GM18519 (cell line): ENCODE data around the gene CXXC5.

Experiments
- ATAC-seq: cut with Tn5 transposase; IDR thresholded peaks from one replicate; pipeline ENCODE4 v1.9.1; 2021; ENCODE audit warnings: mild to moderate bottlenecking, moderate library complexity; ENCODE audit not compliant: unreplicated experiment, low FRiP score

CXXC5 gene

DNA sequence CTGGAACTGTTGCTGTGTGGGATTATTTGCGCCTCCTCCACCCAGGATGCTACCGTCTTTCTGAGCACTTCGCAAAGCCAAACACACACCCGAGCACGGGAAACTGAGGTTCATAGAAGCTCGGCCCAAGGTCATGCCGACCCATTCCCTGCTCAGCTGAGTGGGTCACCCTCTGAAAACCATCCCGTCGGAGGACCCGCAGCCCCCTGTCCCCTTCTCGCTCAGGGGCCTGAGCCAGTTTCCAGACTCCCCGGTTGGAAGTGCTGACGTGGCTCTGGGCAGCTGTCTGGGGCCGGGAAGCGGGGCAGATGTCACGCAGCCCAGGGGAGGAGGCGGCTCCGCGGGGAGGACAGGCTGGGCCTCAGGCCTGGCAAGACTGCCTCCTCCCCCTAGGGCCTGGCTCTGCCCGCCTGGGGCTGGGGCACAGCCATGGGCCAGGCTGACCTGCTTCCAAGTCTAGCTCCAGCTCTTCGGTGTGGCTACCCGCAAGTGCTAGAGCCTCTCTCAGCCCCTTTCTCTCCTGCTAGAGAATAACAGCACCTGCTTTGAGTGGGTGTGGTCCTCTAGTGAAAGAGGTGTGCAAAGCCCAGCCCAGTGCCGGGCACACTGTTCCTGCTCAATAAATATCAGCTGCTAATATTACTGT lies 9.9 kb upstream of the CXXC5 start:
- ATAC-seq: no peak

DNA sequence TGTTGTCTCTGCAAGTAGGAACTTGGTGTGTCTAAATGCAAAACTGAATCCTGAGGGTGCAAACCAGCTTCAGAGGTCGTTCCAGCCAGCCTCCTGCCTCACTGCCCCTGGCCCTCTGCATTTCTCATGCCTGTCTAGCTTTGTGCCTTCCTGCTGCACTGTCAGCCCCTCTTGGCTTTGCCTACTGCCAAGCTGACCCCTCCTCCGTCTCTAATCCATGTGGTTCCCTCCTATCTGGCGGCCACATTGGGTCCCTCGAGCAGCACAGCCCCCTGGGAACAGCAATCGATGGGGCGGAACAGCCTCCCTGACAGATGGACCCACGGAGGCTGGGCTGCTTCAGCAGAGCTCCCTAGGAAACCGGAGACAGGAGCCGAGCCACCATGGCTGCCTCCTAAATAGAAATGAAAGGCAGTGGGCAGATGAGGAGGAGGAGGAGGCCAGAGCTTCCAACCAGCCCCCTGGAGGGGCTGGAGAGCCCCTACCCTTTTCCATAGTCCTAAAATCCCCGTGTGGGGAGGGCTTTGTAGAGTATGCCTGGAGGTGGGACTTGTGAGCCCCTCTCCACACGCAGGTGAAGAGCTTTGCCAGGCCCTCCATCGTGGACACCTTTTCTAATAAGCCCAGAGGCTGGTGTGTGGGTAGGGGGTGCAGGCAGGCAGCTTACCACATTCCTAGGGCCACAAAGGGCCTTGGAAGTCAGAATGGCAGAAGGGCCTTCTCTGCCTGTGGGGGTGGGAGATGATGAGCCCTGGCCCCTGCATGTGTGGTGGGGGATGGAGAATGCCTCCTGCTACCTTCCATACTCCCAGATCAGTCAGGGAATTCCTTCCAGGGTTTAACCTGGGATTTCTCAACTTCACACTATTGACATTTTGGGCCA lies 9.2 kb upstream of the CXXC5 start:
- no peak for ATAC-seq

DNA sequence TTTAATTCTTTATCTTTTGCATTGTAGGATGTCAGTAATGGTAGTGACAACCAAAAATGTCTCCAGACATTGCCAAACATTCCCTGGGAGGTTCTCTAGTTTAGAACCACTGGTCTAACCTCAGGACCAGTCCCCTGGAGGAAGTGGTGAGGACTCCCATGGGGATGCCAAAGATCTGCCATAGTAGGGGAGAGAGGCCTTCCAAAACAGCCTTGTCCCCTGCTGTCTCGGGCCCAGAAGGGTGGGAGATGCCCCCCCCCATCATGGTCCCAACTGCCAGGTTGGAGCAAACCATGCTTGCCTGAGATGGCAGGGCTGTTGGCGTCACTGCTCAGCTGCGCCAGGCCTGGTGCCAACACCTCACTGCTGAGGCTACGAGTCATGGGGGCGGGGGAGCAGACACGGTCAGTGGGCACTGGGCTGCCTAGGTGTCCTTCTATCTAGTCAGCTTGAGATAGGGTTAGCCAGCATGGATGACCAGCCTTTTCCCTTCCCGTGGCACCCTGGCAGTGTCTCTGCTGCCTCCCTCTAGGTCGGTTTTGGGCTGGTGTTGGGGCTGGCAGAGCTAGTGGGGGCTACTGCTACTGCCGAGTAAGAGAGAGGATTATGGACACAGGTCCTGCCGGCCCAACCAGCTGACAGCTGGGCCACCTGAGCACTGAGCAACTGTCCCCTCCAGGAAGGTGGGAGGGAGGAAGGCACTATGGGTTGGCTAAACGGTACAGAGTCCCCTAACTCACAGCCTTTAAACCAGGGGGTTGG lies 8.3 kb upstream of the CXXC5 start:
- no peak for ATAC-seq

DNA sequence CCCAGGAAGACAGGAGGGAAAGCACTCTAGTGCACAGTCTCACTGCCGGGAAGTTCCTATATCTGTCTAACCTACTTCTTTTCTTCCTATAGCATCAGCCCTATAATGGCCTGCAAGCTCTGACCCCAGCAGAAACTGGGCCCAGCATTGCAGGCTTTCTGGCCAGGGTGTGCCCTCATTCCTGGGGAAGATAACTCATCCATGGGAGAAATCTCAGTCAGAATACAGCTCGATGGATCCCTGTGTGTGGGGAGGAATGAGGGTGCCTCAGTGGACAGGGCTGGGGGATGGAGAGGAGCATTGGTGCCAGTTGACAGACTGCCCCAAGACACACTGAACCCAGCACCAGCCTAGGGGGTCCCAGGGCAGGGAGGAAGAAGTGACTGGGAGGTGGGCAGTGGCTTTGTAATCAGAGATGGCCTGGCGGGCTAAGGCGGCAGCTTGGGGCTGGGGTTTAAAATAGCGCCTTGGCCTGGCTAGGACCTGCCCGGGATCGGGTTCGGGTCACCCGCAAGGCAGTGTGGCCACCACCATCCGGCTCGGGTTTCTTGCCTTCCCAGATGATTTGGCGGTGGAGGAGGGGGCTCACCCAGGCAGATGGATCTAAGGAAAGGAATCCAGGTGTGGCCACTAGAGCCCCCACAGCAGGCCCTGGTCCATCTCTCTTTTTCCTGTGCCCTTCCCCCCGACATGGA lies 7.6 kb upstream of the CXXC5 start:
- ATAC-seq: no peak

DNA sequence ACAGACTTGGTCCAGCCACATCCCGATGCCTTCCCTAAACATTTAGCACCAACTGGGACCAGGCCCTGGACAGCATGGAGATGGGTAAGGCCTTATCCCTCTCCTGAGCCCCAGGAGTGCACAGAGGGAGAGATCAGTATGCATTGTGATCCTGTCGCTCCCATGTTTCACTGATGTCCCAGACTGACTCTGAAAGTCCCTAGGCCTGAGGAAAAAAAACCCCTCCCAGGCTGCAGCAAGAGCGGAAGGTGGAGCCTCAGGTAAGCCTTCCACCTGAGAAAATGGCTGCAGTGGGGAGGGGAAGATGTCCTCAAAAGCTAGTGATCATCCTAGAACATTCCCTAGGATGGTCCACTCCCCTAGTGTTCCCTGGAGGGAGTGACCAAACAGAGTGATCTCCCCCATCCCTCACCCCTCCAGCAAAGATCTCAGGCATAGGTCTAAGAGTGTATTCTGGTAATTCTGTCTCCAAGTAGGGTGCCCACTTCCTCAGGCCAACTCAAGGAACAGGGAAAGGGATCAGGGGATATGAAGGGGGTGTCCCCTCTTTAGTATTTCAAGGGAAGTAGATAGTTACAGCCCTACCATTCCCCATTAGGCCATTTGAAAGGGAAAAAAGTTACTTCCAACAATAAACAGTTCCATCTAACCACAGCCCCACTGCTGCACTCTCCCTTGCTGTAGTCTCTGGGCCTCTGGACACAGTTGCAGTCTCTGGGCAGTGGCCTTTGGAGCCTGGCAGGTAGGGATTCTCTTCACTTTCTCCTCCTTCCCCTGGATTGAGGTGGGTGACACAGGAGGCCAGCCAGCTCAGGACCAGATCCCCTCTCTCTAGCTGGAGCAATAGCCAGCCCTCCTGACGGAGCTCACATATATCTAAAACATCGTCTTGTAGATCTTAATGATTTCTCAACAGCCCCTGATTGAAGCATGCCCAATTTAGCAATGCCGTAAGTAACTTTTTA lies 6.8 kb upstream of the CXXC5 start:
- ATAC-seq: no peak

DNA sequence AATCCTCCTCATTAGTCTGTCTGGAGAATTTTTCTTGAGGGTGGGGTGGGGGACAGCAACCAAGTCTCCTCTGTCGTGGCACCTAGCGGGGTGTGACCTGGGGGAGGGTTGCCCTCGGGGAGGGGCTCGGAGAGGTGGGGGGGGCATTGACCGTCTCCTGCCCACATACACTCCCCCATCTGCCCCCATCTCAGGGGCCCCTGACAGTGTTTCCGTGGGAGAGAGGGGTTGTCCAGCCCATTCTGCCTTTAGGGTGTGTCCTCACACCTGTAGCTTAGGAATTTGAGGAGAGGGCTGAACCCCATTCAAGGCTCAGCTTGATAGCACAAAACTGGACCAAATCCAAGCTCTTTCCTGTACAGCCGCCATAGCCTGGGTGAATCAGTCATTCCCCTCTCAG lies 5.9 kb upstream of the CXXC5 start:
- no peak for ATAC-seq

DNA sequence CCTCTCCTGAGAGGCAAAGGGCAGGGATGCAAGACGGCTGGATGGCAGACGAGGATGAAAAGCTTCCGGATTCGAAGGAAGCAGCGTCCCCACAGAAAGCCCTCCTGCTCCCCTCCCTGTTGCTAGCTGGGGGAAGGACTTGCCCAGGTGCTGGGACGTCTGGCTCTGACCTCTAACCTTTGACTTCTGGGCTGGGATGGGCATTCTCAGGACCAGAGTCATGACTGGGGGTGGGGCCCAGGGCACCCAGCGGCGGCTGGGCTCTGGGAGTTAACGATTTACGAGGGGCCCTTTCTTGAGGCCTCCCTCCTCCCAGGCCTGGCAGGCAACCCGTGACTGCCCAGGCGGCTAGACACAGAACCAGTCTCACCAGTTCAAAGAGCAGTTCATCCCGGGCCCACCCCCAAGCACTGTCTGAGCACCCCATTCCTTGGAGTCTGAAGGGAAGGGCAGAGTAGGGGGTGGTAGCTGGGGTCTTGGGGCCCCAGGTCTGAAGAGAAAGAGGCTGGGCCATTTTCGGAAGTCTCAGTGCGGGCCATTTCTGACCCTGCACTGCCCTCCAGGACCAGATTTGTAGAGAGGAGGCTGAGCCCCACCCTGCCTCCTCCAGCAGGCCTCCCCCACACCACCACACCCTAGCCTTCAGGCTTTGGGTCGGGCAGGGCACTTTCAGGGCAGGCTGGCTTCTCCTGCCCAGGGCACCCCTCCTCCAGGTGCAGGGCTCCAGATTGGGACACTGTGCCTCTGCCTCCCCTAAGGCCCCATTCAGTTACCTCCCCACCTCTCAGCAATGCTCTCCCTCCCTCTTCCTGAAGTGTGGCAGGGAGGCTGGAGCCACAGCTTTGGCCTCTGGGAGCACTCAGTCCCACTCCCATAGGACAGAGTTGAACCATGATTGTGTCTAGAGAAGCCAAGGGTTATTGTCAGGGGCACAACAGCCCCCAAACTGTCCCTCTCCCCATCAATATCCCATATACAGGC lies 5.0 kb upstream of the CXXC5 start:
- ATAC-seq: no peak

DNA sequence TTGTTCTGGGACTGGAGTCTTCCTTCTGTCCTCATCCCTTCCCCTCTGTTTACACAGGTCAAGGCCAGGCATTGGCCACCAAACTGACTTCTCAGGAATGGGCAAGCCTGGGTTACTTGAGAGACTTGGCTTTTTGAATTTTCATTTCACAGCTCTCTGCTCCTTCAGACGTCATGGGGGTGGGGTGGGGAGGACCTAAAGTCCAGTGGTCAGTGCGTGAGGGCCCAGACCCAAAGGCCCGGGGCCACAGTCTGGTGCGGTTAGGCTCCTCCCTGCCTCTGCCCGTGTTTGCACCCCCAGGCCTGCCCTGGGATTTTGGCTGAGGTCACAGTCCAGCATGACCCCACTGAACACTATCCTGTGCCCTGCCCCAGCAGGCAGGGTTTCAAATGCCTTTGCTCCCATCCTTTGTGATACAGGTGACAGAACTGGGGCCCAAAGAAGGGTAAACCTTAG lies 4.1 kb upstream of the CXXC5 start:
- no peak for ATAC-seq

DNA sequence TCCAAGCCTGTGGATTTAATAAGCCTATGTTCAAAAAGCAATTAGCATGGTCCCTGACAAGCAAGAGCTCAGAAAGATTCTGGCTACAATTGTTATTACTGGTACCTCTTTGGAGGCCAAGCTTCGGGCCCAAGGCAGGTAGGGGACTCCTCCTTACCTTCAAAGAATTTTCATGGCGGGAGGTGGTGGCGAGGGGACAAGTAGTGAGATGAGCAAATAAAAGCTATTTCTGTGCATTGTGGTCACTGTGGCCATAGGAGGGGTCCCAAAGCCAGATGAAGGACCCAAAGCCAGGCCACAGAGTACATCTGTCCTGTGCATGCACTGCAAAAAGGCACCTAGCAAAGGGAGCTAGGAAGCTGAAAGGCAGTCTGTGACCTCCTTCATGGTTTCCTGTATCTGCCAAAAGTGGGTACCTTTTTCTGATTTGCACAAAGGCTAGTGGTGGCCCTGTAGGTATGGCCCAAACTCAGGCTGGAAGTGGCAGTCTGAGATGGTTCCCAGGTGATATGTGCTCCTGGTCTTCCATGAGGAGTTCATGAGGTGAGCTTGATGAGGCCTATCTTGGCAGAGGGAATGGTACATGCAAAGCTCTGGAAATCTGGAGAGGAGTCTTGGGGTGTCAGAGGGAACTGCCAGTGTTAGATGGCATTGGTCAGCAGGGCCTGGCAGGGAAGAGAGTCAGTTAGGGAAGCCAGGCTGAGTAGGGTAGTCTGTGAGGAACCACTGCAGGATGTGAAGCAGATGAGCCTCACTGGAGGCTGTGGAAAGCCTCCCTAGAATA lies 3.3 kb upstream of the CXXC5 start:
- no peak for ATAC-seq

DNA sequence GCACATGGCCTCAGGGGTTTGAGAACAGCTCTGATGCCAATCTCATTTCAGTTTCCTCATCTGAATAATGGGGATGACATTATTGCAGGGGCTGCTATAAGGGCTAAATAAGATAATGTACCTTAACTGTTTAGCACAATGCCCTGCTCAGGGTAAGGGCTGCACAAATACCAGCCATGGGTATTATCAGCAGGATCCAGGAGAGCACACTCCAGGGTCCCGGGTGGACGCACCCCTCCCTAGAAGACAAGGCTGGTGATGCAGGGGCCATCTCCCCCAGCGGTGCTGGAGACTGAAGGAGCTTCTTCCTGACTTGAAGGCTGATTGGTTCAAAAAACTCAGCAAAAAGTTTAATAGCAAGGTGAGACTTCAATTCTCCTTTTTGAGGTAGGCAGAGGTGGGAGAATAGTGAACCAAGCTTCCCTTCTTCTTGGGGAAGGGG lies 2.7 kb upstream of the CXXC5 start:
- no peak for ATAC-seq

DNA sequence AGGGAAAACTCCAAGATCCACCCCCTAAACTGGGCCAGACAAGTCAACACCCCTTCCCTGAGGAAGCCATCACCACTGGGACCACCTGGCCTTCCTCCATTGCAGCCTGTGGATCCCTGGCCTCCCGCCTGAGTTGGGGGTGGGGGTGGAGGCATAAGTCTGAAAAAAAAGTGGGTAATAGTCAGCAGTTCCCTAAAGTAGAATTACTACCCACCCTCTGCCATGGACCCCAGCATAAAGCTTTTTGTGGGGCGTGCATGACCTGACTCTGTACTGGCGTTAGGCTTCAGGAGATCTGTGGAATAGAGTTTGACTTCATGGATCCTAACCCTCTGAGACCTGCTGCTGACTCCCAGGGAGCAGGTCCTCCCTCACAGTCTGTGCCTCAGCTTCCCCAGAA lies 2.0 kb upstream of the CXXC5 start:
- ATAC-seq: no peak

DNA sequence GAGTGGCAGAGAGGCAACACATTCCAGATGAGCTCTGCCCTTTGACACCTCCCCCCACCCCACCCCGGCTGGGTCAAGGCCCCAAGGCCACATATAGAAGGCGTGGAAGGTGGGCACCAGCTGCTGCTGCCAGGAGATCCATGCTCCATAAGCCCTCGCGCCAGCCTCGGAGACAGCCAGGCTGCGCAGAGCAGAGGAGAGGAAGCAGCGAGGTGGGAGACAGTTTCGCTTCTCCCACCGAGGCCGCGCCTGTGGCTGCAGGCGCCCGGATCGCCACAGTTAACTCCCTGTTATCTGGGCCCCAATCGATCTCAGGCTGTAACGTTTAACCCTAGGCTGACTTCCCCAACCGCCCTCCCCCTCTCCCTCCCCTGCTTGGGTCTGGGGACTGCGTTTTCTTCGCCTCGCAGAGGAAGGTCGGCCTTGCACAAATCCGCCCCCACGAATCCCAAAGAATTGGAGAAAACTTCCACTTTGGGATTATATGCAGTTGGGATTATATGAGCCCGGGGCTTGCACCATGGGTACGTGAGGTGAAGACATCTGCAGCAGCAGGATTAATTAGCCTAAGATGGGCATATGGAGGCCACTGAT lies 1.1 kb upstream of the CXXC5 start:
- ATAC-seq: no peak

DNA sequence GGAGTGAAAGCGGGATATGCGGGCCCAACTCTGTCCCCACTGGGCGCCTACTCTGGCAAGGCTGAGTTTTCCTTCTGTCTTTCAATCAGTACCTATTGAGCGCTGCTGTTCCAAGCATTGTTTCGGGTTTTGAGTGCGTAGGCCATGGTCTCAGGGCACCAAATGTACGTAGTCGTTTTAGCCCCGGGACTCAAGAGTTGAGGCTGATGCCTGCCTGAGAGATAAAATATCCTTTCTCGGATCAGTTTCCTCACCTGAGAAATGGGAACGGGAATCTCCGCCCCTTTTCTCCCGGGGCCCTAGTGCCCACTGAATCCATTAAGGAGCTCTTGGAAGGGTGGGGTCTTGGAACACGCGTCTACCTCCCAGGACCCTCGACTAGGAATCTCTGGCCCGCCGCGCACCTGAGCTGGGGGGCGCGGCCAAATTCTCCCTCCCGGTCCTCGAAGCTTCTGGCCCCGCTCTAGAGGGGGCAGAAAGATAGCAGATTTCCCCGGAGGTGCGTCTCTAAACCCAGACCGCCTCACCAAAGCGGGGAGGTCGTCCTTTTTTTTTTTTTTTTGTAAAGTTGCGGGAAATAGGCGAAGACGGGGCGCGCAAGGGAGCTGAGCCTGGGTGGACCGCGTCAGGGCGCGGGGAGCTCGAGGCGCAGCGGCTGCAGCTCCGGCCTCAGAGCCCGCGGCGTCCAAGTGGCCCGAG lies 494 bp upstream of the CXXC5 start:
- no peak for ATAC-seq

DNA sequence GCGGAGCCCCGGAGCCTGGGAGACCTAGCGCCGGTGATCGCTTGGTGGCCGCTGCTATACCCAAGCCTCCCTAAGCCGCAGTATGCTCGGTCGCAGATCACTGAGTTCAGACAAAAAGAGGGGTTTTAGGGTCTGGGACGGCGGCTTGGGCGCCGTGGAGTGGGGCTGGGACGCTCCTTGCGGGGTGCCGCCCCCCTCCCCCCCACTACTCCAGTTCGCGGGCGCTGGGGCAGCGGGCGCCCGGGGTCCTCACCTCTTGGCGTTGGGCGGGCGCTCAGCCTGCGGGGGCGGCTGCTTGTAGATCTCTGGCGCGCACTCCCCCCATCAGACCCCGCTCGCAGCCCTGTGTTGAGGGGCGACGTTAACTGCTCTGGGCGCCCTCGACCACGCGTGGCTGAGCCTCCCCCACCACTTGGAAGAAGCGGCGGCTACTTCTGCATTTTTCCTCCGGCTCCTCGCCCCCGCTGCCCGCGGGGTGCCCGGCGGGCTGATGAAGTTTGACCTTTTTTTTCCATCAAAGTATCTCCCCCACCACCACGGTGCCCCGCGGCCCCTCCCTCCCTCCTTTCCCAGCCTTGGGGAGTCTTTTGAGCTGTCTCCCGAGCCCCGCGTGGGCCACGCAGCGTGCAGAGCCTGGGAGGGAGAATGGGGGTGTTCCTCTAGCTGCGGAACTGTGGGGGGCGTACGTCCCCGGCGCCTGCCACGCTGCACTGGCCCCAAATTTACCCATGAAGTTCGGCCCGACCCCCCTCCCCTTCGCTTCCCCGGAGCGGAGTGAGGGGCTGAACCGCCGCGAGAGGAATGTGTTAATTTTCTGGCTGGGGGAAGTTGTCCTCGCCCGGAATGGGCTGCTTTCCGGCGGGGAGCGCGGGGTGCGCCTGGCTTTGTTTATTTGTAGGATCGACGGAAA lies 1.2 kb downstream of the CXXC5 start:
- no peak for ATAC-seq

DNA sequence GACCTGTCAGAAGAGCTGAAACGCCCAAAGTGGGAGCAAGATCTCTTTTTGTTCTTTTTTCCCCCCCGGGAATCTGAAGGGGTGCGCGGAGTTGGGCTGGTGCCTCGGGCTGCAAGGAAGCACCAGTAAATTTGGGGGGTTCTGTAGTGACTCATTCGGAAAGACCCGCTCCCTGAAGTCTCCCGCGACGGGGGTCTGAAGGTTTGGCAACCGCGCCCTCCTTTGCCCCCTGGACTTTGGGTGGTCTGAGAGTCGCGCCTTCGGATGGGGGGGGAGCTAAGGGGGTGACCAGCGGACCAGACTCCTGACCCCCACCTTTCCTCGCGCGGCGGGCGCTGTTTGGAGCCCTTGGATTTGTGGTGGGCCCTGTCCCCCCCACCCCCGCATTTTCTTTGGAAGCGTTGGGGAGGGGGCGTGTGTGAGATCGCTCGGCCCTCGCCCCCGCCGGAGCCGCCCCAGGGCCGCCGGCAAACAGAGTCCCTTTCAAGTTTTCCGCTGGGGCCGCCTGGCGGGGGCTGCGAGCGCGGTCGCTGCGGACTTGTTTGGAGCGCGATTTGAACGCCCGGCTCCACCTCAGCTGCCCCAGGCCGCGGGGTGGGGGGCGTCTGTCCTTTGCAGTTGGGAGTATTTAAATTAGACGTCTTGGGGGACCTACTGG lies 2.0 kb downstream of the CXXC5 start:
- ATAC-seq: no peak
